Peyer's patch (tissue), 4 donors: Measurements from ENCODE around the gene DNAJC4. TPM values are rescaled to one million over a fixed set of nuclear protein-coding genes. Genes with fewer than 3 reads are reported as not detected.

Experiments used
- DNase-seq, 3 donors: peaks; one replicate each; pipeline ENCODE4 v3.0.0-alpha.2; 2017 to 2019
- H3K27ac ChIP-seq, 4 donors: fragments of 200-600 bp; sonication (generic); one replicate each; pipeline ENCODE4 v1.5.1; 2016 to 2019
- H3K27me3 ChIP-seq, 2 donors: fragments of 200-600 bp; sonication (generic); one replicate each; pipeline ENCODE4 v1.5.1; 2019
- H3K36me3 ChIP-seq, 3 donors: fragments of 200-600 bp; sonication (generic); one replicate each; pipeline ENCODE4 v1.5.1; 2016 to 2019
- H3K4me1 ChIP-seq, 4 donors: fragments of 200-600 bp; sonication (generic); one replicate each; pipeline ENCODE4 v1.5.1; 2016 to 2019
- H3K4me3 ChIP-seq, 4 donors: fragments of 200-600 bp; sonication (generic); 1 replicate in 3 of 4; 2 replicates in 1 of 4; pipeline ENCODE4 v1.5.1; 2016 to 2019; ENCODE audit warnings: mild to moderate bottlenecking in 1 of 4
- H3K9me3 ChIP-seq, 4 donors: fragments of 200-600 bp; sonication (generic); one replicate each; pipeline ENCODE4 v1.5.1; 2016 to 2019; ENCODE audit warnings: mild to moderate bottlenecking in 1 of 4
- POLR2A ChIP-seq, 2 donors: fragments of 450-650 bp; IDR thresholded peaks; one replicate each; pipeline ENCODE4 v1.5.1; 2017; ENCODE audit warnings: antibody characterized with exemption in 2 of 2, mild to moderate bottlenecking in 2 of 2, moderate library complexity in 2 of 2
- total RNA-seq, 4 donors: library from RNA; depleted of rRNA; stranded (reverse); fragments of >200 nt; gene quantifications; one replicate each; pipeline ENCODE4 v1.1.0, GENCODE V29; 2016
- TF ChIP-seq, protein P1 (sequence below), 6 experiments: fragments of 450-650 bp in 4 of 6; fragments of 200-600 bp in 2 of 6; sonication (generic) in 1 of 6; IDR thresholded peaks; one replicate each; pipeline ENCODE4 v1.5.1; 2017 to 2019; ENCODE audit warnings: antibody characterized with exemption in 6 of 6, mild to moderate bottlenecking in 3 of 6, moderate library complexity in 1 of 6

The DNAJC4 gene
- total RNA-seq, result 10 to 100 TPM; 42.9 to 95.0 (median 80.3) TPM

GRCh38 chr11:64230171-64230984 is at the start of gene DNAJC4:
DNAJC4 (plus strand) TSS chr11:64230548; CDS start chr11:64230855, 307 bp downstream.
- TF ChIP-seq, protein P1, sequence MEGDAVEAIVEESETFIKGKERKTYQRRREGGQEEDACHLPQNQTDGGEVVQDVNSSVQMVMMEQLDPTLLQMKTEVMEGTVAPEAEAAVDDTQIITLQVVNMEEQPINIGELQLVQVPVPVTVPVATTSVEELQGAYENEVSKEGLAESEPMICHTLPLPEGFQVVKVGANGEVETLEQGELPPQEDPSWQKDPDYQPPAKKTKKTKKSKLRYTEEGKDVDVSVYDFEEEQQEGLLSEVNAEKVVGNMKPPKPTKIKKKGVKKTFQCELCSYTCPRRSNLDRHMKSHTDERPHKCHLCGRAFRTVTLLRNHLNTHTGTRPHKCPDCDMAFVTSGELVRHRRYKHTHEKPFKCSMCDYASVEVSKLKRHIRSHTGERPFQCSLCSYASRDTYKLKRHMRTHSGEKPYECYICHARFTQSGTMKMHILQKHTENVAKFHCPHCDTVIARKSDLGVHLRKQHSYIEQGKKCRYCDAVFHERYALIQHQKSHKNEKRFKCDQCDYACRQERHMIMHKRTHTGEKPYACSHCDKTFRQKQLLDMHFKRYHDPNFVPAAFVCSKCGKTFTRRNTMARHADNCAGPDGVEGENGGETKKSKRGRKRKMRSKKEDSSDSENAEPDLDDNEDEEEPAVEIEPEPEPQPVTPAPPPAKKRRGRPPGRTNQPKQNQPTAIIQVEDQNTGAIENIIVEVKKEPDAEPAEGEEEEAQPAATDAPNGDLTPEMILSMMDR (IDR thresholded peaks at IDR 0.05), result no peak
- TF ChIP-seq POLR2A (IDR thresholded peaks at IDR 0.05), result peak in 1 of 2 donors; percentile 52
- peak; percentile 95 to 99 (median 98) for DNase-seq
- Histone ChIP-seq H3K27me3 (no peaks in the 10 kb centered on the region), H3K4me3 (peak within 1 kb of the TSS; percentile 54 to 89 (median 74)), H3K4me1 (peaks cover 0 to 59% (median 25%) of the 10 kb centered on the region in 4 donors), H3K36me3 (no peaks in the 10 kb centered on the region), H3K27ac (peak within 1 kb of the TSS; percentile 90 to 94 (median 92)), H3K9me3 (no peaks in the 10 kb centered on the region)

- no peaks in the 10 kb centered on the region for H3K9me3 ChIP-seq
- peak overlapping the region in 3 of 4 donors; percentile 38 to 86 (median 78) for H3K27ac ChIP-seq
- no peaks in the 10 kb centered on the region for H3K36me3 ChIP-seq
- no peak for DNase-seq
- H3K27me3 ChIP-seq, result no peaks in the 10 kb centered on the region
- peaks cover 0 to 39% (median 8%) of the 10 kb centered on the region in 4 donors for H3K4me1 ChIP-seq
- TF ChIP-seq POLR2A (IDR thresholded peaks at IDR 0.05), result no peak
- H3K4me3 ChIP-seq, result no peak overlapping the region
Observed at GRCh38 chr11:64180891-64181290, 49.5 kb upstream of the DNAJC4 start.

DNA sequence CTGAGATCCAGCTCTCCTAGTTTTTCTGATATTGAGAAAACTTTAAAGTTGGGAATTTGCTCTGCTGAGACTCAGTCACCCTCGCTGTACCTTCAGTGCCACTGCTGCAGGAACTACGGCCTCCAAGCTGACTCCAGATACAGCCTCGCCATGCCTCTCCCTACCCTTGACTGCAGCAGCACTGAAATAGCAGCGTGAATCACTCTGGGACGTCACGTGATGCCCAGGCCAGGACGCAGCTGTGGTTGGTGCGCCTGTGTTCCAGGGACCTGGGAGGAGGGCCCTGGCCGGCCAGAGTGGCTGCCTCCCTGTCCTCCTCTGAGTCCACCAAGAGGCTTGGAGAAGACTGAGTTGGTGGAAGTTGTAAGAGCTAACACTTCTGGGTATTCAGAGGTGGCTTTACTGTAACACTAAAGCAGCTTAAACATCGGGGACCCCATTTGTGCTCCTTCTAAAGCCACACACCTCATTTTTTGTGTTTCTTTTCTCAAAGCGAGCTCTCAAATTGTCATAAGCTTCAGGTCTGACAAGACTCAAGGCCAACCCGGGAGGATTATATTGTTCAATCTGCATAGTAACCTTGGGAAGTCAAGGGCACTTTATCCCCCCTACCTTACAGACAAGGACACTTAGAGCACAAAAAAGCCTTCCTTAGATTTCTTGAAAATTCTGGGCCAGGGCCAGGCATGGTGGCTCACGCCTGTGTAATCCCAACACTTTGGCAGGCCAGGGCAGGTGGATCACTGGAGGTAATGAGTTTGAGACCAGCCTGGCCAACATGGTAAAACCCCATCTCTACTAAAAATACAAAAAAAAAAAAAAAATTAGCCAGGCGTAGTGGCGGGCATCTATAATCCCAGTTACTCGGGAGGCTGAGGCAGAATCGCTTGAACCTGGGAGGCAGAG is 48.6 kb upstream of the DNAJC4 start:
- Histone ChIP-seq H3K27me3 (no peaks in the 10 kb centered on the region), H3K4me1 (peaks cover 0 to 39% (median 8%) of the 10 kb centered on the region in 4 donors), H3K36me3 (no peaks in the 10 kb centered on the region), H3K9me3 (no peaks in the 10 kb centered on the region), H3K27ac (peak overlapping the region; percentile 25 to 86 (median 58)), H3K4me3 (no peak overlapping the region)
- peak; percentile 70 to 95 (median 92) for DNase-seq
- peak; percentile 65 to 90 for TF ChIP-seq POLR2A (IDR thresholded peaks at IDR 0.05)
- TF ChIP-seq, protein P1 (IDR thresholded peaks at IDR 0.05), result no peak

DNA sequence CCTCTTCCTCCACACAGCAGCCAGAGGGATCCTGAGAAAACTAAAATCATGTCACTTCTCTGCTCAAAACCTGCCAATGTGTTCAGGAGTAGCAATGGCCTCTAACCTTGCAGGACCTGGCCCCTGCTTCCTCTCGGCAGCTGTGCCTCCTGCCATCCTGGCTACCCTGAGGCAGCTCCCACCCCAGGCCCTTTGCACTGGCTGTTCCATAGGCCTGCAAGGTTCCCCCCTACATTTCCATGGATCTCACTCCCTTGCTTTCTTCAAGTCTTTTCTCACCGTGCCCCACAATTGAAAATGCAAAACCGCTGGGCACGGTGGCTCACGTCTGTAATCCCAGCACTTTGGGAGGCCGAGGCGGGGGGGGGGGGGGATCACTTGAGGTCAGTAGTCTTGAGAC is 46.5 kb upstream of the DNAJC4 start:
- TF ChIP-seq, protein P1 (IDR thresholded peaks at IDR 0.05), result no peak
- TF ChIP-seq POLR2A (IDR thresholded peaks at IDR 0.05), result no peak
- Histone ChIP-seq H3K36me3 (no peaks in the 10 kb centered on the region), H3K4me1 (peaks cover 0 to 39% (median 8%) of the 10 kb centered on the region in 4 donors), H3K4me3 (no peak overlapping the region), H3K27ac (peak overlapping the region in 1 of 4 donors; percentile 10), H3K9me3 (no peaks in the 10 kb centered on the region), H3K27me3 (no peaks in the 10 kb centered on the region)
- no peak for DNase-seq

GRCh38 chr11:64185175-64185692 is 45.1 kb upstream of the DNAJC4 start:
- peak in 2 of 3 donors; percentile 75 to 93 for DNase-seq
- H3K27ac ChIP-seq, result peak overlapping the region in 3 of 4 donors; percentile 91 to 97 (median 95)
- no peaks in the 10 kb centered on the region for H3K27me3 ChIP-seq
- TF ChIP-seq, protein P1 (IDR thresholded peaks at IDR 0.05), result peak in 4 of 6 experiments; percentile 25 to 90 (median 76)
- TF ChIP-seq POLR2A (IDR thresholded peaks at IDR 0.05), result peak; percentile 99
- peak overlapping the region; percentile 69 to 90 (median 72) for H3K4me3 ChIP-seq
- peaks cover 0 to 7% (median 0%) of the 10 kb centered on the region in 3 donors for H3K36me3 ChIP-seq
- no peaks in the 10 kb centered on the region for H3K9me3 ChIP-seq
- H3K4me1 ChIP-seq, result peaks cover 0 to 39% (median 8%) of the 10 kb centered on the region in 4 donors
